HG03442 (cell line): ENCODE measurements around the gene EGFL6.
"Not testable (repeated sequence)": the region's sequence is repeated elsewhere in the genome, so short reads cannot be mapped to it uniquely, and the experiment has no call there.

Experiments
- ATAC-seq: cut with Tn5 transposase; IDR thresholded peaks from one replicate; pipeline ENCODE4 v1.9.1; 2021; ENCODE audit warnings: mild to moderate bottlenecking, moderate library complexity; ENCODE audit not compliant: unreplicated experiment

EGFL6 gene

DNA sequence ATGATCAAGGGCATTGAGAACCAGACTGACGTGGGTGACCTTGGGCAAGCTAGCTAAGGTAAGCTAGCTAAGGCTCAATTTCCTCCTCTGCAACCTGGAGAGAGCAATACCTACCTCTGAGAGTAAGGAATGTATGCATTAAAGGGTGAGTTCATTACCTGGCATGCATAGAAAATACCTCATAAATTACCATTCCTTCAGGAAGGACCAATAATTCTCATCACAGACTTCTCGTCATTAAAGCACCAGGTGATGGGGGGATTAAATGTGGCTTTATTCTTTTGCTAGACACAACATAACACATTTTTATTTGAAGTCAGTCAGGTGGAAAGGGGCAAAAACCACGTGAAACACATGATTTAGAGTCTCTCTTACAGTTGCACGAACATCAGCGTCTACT lies 21.5 kb downstream of the EGFL6 start:
- no peak for ATAC-seq

DNA sequence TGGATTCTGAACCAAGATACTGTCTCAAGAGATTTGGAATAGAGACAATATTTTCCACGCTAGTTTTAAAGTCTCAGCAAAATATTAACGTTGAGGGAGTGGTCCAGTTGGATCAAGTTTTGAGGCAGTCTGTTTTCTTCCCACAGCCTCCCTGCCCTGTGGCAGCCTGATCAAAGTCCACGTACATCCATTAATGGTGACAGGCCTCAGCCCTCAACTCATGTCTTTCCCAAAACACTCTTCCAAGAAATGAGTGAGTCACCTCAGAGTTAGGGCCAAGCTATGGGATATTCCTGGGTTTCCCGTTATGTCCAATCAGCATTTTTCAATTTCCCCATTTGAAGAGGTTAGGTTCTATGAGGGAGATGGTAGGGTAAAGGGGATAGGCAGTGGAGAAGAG lies 28.5 kb downstream of the EGFL6 start:
- ATAC-seq: no peak

DNA sequence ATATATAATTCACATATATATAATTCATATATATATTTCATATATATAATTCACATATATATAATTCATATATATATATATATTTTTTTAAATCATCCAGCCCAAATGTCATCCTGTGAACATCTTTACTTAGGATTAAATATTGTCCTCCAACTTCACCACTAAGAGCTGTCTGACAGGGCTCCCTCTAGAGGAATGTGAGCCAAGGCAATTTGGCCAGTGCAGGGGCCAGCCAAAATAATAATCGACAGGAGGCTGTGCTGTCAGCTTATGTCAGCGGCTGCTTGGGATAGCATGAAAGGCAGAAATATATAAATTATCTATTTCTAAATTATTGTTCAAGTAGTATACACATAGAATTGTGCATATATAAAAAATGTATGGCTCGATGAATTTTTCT lies 29.5 kb downstream of the EGFL6 start:
- no peak for ATAC-seq

DNA sequence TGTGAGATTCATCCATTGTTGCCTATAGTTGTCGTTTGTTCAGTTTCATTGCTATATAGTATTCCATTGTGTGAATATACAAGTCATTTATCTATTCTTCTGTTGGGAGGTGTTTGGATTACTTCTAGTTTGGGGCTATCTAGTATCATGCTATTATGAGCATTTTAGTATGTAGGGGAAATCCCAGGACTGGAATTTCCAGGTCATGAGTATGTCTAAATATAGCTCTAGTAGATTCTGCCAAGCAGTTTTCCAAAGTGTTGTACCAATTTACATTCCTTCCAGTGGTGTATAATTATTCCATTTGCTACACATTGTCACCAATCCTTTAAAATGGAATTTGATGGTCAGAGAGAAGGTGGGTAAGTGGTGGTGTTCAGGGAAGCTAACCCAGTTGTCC lies 30.1 kb downstream of the EGFL6 start:
- no peak for ATAC-seq

DNA sequence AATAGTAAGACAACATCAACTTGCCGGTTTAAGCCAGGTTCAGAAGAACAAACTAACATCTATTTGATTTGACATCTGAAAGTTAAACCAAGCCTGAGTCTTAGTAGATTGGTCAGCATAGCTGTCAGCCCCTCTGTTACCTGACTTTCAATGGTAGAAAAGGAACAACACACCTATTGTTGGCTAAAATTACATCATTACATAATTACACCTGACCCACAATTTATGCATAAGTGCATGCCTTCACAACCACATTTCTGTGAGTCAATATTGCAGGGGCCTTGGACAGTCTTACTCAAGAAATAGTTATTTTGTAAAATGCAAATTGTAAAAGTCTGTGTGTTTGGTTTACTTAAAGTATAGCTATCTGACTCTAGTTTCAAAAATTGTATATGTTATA lies 36.2 kb downstream of the EGFL6 start:
- ATAC-seq: no peak

DNA sequence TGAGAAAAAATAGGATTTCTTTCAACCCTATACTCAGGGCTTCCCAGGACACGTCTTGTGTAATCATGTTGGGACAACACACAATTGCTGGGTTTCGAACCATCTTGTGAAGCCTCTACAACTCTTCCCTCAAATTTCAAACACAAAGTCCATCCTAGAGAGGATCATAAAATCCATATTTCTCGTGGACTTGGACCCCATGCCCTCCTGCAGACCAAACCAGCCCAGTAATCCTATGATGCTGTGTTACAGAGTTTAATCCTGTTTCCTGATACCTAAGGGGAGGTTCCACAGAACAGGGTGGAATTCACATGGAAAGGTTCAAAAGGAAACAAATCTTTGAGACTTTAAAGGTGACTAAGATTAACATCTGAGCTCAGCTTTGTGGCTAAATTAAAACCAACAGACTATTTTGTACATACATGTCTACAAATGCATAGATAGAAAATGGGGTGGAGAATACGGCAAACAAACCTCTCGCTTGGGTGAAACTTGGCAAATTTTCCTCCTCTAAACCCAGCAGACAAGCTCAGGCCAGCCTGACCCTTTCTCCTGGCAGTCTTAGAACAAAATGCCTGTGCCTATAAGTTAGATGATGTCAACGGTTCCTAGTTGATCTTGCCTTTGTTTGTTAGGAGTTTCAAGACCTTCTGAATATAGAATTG lies 38.1 kb downstream of the EGFL6 start:
- ATAC-seq: no peak

DNA sequence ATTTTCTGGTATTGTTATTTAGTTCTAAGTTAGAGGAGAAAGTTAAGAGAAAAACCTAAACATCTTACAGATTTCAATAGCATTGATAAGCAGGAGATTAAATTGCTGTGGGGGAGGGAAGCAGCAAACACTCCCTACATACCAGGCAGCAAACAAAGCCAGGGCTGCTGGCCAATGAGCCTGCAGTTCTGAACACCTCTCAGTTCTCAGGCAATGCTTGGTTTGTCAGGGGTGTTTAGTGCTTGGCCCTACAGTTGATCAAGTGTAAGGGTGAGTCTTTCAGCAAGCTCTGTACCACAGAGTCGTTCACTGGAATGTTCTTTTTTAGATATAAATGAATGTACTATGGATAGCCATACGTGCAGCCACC lies 38.6 kb downstream of the EGFL6 start:
- no peak for ATAC-seq

DNA sequence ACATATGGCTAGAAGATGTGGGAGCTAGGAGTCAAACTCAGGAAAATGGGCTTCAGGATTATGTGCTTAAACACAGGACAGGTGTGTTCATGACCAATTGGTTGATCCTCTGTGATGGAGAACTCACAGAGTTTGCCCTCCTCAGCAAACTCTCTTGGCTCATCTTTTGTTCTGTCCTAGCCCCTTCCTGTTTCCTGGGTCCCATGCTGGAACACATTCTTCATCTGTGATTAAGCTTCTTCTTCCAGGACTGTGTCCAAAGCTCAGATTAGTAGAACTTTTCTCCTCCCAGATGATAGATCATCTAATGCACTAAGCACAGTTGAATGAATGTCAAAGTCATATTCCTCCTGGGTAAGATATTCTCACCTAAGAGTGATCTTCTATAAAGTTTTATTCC lies 44.8 kb downstream of the EGFL6 start:
- no peak for ATAC-seq

DNA sequence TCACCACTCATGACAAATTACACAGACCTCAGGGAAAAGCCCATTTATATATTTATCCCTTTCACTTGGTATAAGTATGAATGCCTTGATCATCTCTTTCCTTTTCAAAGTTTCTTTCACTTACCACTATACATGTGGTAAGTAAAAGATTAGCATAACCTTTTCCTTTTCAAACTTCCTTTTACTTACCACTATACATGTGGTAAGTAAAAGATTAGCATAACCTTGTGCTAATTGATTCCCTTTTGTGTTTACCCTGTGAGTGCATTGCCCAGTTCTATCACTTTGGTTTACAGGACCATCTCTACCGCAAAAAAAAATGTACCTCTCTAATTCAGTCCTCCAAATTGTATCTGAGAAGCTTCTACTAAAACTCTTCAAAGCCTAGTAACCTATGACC lies 50.8 kb downstream of the EGFL6 start:
- ATAC-seq: no peak

DNA sequence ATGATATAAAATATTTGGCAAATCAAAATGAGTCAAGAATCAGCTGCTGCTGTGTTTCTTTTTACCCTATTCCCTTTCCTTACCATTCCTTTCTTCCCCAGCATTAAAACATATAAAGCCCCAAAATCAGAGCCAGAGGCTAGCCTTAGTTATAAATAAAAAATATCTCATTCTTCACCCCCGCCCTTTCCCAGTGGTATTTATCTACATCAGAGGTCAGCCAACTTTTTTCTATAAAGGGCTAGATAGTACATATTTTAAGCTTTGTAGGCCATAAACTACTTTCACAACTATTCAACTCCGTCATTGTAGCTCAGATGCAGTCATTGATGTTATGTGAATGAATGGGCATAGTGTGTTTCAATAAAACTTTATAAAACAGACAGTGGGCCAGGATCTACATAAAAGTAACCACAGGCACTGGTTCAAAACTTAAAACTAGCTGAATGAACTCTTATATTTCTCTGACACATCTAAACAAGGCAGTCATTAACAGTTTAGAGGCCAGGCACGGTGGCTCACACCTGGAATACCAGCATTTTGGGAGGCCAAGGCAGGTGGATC lies 53.1 kb downstream of the EGFL6 start:
- no peak for ATAC-seq

DNA sequence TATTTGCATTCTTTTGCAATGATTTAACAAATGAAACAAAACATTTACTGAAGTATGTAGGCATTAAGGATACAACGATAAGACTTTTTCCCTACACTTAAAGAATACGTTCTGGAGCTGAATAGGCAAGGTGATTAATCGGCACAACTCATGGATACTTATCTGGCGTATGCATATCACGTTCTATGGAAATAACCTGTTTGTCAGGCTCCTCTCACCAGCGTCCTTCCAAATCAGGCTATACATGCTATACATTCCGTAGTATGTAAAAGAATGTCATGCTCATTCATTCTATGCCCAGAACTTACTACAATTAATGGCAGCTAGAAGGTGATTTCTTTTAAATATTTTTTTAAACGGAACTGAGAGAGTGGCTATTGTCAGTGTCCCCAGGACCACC lies 57.9 kb downstream of the EGFL6 start:
- no peak for ATAC-seq

DNA sequence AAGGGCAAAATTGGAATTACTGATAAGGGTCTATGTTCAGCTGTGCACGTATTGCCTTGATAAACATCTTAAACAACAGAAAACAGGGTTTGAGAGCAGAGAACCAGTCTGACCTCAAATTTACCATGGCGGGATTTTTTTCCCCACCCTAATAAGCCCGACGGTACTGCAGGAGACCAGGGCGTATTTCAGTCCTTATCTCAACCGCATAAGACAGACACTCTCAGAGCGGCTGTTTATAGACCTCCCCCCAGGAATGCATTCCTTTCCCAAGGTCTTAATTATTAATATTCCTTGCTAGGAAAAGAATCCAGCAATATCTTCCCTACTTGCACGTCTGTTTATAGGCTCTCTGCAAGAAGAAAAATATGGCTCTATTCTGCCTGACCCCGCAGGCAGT lies 67.8 kb downstream of the EGFL6 start:
- not testable (repeated sequence) for ATAC-seq

DNA sequence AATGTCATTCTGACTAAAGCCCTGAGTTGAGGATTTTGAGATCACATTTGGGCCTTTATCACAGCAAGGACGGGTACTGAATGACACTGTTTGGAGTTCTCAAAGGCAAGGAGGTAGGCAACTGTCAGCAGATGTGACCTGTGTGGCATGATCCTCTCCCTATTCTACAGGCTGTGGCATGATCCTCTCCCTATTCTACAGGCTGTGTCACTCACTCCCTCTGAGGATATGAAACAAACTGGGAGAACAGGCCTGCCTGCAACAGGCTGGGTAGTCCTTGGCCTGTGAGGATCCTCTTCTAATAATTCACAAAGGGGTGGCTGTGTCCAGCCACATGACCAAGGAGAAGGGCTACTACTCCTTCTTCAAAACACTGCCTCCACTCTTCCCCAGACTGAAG lies 68.6 kb downstream of the EGFL6 start:
- ATAC-seq: no peak

DNA sequence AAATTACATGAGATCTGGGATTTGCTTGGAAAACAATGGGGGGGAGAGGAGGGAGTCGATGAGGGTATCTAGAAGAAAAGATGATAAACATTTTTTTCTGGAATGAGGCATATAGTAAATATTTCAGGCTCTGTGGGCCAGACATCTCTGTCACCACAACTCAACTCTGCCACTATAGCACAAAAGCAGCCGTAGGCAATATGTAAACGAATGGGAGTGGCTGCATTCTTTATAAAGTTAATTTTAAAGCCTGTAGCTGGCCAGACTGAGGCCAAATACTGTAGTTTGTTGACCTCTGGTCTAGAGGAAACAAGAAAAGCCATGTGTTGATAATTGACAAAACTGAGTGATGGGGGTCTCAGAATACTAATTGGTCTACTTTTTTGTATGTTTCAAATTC lies 69.4 kb downstream of the EGFL6 start:
- no peak for ATAC-seq

DNA sequence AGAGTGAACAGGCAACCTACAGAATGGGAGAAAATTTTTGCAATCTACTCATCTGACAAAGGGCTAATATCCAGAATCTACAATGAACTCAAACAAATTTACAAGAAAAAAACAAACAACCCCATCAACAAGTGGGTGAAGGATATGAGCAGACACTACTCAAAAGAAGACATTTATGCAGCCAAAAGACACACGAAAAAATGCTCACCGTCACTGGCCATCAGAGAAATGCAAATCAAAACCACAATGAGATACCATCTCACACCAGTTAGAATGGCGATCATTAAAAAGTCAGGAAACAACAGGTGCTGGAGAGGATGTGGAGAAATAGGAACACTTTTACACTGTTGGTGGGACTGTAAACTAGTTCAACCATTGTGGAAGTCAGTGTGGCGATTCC lies 72.3 kb downstream of the EGFL6 start:
- not testable (repeated sequence) for ATAC-seq

DNA sequence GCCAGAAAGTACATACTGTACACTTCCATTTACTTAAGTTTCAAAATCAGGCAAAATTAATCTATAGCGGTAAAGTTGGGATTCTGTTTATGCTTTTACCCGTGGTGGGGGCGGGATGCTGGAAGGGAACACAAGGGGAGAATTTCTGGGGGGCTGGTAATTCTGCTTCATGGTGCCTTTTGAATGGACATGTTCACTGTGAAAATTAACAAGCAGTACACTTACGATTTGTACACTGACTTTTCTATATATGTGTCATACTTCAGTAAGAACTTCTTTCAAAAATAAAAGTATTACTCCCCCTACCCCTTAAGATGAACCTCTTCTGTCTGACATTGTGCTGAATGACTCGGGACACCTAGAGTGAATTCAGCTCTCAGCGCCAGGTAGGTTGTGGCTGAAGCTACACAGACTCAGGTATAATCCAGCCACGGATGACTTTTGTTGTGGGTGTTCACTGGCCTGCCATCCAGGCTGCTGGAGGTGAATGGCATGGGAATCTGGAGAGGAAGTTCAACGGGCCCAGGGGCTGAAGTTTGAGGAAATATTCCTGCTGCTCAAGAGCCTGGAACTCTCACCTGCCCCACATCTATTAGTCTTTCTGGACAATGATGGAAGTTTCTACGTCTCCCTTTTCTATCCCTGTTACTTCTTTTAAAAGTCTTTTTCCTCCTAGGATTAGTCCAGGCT lies 76.2 kb downstream of the EGFL6 start:
- ATAC-seq: no peak

DNA sequence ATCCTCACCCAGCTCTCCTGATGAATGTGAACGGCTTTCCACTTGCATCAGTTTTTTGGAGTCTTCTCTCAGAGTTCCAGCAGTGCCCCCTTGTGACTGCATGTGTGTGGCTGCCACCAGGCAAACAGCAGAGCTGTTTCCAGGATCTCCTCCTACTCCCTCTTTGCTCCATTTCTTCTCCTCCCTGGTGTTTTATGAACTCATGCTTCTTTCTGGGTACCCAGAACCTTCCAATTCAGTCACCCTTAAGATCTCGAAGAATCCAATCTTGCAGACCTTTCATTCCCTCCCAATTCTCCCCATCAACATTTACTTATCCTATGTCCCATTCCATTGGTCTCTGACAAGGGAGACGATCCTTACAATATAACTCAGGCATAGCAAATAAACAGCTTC lies 76.8 kb downstream of the EGFL6 start:
- ATAC-seq: no peak

DNA sequence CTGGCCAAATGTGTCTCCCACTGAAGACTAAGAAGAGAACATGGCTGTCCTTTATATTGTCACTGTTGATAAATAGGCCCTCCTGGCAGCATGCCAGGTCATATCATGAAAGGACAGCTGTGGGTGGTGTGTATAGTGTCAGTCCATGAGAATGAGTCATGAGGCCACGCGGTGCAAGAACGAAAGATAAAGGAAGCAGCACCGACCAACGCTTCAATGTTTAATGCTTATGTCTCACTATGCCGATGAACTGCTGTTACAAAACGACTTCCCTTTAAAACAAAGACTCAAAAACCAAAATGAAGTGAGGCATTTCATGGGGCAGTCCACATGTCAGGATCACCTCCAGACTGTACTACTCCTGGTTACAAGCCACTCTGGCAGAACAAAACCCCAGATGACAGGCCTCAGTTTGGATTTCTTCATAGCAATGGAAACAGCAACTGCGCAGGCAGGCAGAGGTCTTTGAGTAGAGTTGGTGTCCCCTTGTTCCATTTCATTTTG lies 78.4 kb downstream of the EGFL6 start:
- no peak for ATAC-seq

DNA sequence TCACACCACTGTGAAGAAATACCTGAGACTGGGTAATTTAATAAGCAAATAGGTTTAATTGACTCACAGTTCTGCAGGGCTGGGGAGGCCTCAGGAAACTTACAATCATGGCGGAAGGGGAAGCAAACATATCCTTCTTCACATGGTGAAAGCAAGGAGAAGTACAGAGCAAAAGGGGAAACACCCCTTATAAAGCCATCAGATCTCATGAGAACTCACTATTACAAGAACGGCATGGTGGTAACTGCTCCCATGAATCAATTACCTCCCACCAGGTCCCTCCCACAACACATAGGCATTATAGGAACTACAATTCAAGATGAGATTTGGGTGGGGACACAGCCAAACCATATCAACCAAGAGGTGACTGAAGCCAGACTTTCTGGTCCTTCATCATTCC lies 78.9 kb downstream of the EGFL6 start:
- not testable (repeated sequence) for ATAC-seq

DNA sequence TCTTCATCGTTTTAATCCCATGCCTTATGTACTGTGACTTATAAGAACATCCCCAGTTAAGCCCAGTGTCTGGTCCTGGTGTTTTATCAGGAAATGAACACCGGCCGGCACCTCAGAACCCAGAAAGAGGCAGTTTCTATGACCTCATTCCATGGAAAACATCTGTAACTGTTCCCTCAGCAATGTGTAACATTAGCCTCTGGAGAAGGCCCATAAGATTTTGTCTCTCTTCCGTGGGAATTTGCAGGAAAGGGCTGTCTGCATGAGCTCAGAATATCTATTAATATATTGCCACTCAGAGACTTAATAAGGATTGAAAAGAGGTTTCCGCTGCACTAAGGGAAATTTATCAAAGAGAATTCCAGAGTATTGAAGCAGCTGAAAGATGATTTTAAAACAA lies 80.4 kb downstream of the EGFL6 start:
- no peak for ATAC-seq

DNA sequence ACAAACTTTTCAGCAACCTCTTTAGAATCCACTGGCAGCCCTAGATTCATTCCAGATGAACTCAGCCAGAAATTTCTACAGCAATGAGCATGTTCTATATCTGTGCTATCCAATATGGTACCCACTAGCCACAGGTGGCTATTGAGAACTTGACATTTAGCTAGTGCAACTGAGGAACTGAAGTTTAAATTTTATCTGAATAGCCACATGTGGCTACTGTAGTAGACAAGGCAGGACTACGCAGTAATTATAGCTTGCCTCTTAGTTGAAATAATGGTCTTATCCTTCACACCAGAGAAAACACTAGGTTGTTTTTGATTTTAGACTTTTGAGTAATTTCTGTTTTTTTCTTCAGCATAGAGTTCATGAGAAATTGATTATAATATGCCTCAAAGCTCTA lies 80.9 kb downstream of the EGFL6 start:
- ATAC-seq: no peak

DNA sequence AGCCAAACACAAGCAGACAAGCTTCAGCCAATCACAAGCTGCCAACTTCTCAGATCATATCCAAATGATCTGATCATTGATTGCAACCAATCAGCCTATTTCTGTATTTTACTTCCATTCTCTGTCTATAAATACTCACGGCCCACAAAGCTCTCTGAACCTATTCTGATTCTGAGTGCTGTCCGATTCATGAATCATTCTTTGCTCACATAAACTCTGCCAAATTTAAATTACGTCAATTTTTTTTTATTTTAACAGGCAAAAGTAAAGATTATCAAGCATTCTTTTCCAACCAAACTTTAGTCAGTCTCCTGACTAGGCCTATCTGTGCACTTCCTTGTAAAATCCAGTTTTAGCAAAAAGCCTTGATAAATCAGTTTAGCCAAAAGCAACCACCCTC lies 81.7 kb downstream of the EGFL6 start:
- no peak for ATAC-seq
